D721Med (cell line): Measurements from ENCODE around the gene TPR.

Experiments
- DNase-seq: peaks from one replicate; pipeline ENCODE4 v3.0.0; 2011; ENCODE audit warnings: low spot score; ENCODE audit not compliant: insufficient read length
- FAIRE-seq: peaks from 2 replicates; lab custom pipeline; 2011; peaks lifted over from hg19 to GRCh38; lab: Jason Lieb, UNC
- CTCF ChIP-seq: IDR thresholded peaks from 2 replicates; pipeline ENCODE4 v1.5.1; 2012; ENCODE audit warnings: mild to moderate bottlenecking, control low read depth; ENCODE audit not compliant: insufficient read depth; ENCODE audit errors: missing control alignments

The TPR gene

GRCh38 chr1:186286615-186287315, 88.3 kb downstream of the TPR start:
- FAIRE-seq: no peak
- TF ChIP-seq CTCF: no peak
- no peak for DNase-seq

- FAIRE-seq: no peak
- no peak for DNase-seq
- TF ChIP-seq CTCF: no peak
Observed at GRCh38 chr1:186283374-186283773, 91.7 kb downstream of the TPR start.

GRCh38 chr1:186282466-186282865, 92.6 kb downstream of the TPR start:
- DNase-seq (no peak), FAIRE-seq (no peak)
- no peak for TF ChIP-seq CTCF

GRCh38 chr1:186275822-186276221, 99.2 kb downstream of the TPR start:
- no peak for TF ChIP-seq CTCF
- no peak for DNase-seq
- peak; percentile 53 for FAIRE-seq

GRCh38 chr1:186272486-186272885, 102.6 kb downstream of the TPR start:
- peak; percentile 38 for FAIRE-seq
- peak; percentile 9 for TF ChIP-seq CTCF
- no peak for DNase-seq

GRCh38 chr1:186271032-186271431, 104.0 kb downstream of the TPR start:
- FAIRE-seq (peak; percentile 68), DNase-seq (no peak)
- TF ChIP-seq CTCF: no peak
